Mesothelial cell of epicardium (in vitro differentiated cells): ENCODE data around the gene SON. TPM values are rescaled to one million over a fixed set of nuclear protein-coding genes. Genes with fewer than 3 reads are reported as not detected.
A peak's percentile ranks its signal among the peaks of the same experiment; 100 is the strongest.
"Not testable (repeated sequence)": the region's sequence is repeated elsewhere in the genome, so short reads cannot be mapped to it uniquely, and the experiment has no call there.

Experiments
- DNase-seq, 2 experiments: peaks; one replicate each; pipeline ENCODE4 v3.0.0; 2021; ENCODE audit warnings: low spot score in 2 of 2; ENCODE audit not compliant: unreplicated experiment in 2 of 2
- H3K27ac Mint-ChIP-seq: 2 replicates; pipeline ENCODE4 v1.8.0; 2021; ENCODE audit warnings: mixed read lengths
- H3K27me3 Mint-ChIP-seq: 2 replicates; pipeline ENCODE4 v1.8.0; 2021; ENCODE audit warnings: low read depth, mixed read lengths
- H3K36me3 Mint-ChIP-seq: 2 replicates; pipeline ENCODE4 v1.8.0; 2021; ENCODE audit warnings: mixed read lengths
- H3K4me1 Mint-ChIP-seq: 2 replicates; pipeline ENCODE4 v1.8.0; 2021; ENCODE audit warnings: mixed read lengths
- H3K4me3 Mint-ChIP-seq: 2 replicates; pipeline ENCODE4 v1.8.0; 2021; ENCODE audit warnings: mild to moderate bottlenecking, moderate library complexity, mixed read lengths
- H3K9me3 Mint-ChIP-seq: 2 replicates; pipeline ENCODE4 v1.8.0; 2021; ENCODE audit warnings: mixed read lengths
- total RNA-seq: library from RNA; stranded (reverse); gene quantifications from 3 replicates; pipeline ENCODE4 v1.2.1, GENCODE V29; 2021
- TF ChIP-seq, protein P1 (sequence below): fragments of 200-600 bp; sonication (generic); IDR thresholded peaks from one replicate; pipeline ENCODE4 v1.5.0; 2021; ENCODE audit warnings: antibody characterized with exemption; ENCODE audit not compliant: unreplicated experiment

The SON gene
- total RNA-seq, 1 donor from 2014 or later = 427 TPM

DNA sequence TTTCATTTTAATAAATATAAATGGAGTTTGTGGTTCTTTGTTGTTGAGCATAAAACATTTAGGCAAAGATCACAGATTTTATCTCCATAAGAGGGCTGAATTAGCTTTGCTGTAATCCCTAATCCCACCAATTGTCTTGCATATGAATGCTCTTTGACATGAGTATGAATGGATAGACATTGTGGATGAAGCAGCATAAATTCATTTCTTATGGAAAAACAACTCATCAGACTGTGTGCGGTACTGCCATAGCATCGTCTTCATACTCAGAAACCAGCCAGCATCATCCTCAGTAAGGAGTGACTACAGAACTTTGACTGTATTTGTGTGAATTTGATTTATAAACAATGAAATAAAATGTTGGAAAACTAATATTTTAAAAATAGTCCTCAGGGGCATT lies 19.6 kb downstream of the SON start:
- peaks cover 4% of the 10 kb centered on the region for H3K9me3 Mint-ChIP-seq
- no peaks in the 10 kb centered on the region for H3K27me3 Mint-ChIP-seq
- H3K36me3 Mint-ChIP-seq = peaks cover 36% of the 10 kb centered on the region
- no peak for DNase-seq
- no peak overlapping the region for H3K4me3 Mint-ChIP-seq
- no peak overlapping the region for H3K27ac Mint-ChIP-seq
- TF ChIP-seq, protein P1, sequence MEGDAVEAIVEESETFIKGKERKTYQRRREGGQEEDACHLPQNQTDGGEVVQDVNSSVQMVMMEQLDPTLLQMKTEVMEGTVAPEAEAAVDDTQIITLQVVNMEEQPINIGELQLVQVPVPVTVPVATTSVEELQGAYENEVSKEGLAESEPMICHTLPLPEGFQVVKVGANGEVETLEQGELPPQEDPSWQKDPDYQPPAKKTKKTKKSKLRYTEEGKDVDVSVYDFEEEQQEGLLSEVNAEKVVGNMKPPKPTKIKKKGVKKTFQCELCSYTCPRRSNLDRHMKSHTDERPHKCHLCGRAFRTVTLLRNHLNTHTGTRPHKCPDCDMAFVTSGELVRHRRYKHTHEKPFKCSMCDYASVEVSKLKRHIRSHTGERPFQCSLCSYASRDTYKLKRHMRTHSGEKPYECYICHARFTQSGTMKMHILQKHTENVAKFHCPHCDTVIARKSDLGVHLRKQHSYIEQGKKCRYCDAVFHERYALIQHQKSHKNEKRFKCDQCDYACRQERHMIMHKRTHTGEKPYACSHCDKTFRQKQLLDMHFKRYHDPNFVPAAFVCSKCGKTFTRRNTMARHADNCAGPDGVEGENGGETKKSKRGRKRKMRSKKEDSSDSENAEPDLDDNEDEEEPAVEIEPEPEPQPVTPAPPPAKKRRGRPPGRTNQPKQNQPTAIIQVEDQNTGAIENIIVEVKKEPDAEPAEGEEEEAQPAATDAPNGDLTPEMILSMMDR = no peak
- no peaks in the 10 kb centered on the region for H3K4me1 Mint-ChIP-seq

DNA sequence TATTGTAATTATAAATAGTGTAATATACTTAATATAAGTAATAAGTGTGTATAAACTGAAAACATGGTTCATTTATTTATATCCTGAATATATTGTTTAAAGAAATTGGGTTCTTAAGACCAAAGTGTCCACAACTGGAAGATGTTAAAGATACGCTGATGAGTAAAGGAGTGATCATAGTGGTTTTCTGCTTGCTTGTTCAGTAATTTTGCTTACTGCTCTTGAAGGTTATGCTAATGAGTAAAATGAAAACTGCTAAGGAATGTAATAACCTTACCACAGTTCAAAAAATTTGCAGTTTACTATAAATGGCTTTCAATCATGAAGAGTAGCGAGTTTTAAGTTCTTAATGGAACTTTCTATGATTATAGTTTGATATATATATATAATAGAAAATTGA lies 23.7 kb downstream of the SON start:
- Mint-ChIP-seq H3K4me3 (no peak overlapping the region), H3K4me1 (peaks cover 1% of the 10 kb centered on the region), H3K27ac (no peak overlapping the region), H3K27me3 (no peaks in the 10 kb centered on the region), H3K36me3 (peaks cover 14% of the 10 kb centered on the region), H3K9me3 (no peaks in the 10 kb centered on the region)
- DNase-seq = no peak
- TF ChIP-seq, protein P1 = no peak

DNA sequence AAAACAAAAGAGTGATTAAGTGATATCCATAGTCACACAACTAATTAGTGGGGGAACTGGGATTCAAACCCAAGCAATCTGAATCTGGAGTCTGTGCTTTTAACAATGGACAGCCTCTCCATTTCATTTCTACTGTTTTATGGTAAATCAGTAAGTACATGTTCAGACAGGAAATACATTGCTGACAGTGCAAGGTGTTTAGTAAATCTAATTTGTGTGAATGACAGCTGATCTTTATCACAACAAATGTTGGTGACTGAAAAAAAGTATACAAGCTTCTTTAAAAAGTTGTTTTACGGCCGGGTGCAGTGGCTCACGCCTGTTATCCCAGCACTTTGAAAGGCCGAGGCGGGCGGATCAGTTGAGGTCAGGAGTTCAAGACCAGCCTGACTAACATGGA lies 25.1 kb downstream of the SON start:
- Mint-ChIP-seq H3K36me3 (peaks cover 16% of the 10 kb centered on the region), H3K4me3 (no peak overlapping the region)
- DNase-seq = no peak

DNA sequence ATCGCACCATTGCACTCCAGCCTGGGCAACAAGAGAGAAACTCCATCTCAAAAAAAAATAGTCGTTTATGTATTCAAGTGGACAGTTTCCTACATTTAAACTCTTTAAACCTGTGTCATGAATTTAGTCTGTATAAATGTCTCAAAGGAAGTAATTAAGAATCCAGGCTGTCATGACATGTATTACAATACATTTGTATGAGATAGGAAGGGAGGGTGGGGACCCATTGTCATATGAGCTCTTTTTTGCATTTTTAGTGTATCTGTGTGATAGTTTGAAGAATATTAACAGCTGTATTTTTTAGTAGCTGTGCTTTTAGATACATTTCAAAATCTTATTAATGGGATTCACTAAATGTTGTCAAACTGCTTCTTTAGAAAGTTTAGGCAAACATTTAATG lies 25.6 kb downstream of the SON start:
- Mint-ChIP-seq H3K4me3 (no peak overlapping the region), H3K4me1 (peaks cover 1% of the 10 kb centered on the region), H3K27ac (peak overlapping the region; percentile 50), H3K9me3 (no peaks in the 10 kb centered on the region), H3K36me3 (peaks cover 15% of the 10 kb centered on the region), H3K27me3 (no peaks in the 10 kb centered on the region)
- TF ChIP-seq, protein P1 = no peak
- no peak for DNase-seq

More for the DNA sequence above, 25.1 kb downstream of the SON start:
- H3K27ac Mint-ChIP-seq = peak overlapping the region; percentile 50
- TF ChIP-seq, protein P1 = no peak
- H3K9me3 Mint-ChIP-seq = no peaks in the 10 kb centered on the region
- no peaks in the 10 kb centered on the region for H3K27me3 Mint-ChIP-seq
- H3K4me1 Mint-ChIP-seq = peaks cover 1% of the 10 kb centered on the region

DNA sequence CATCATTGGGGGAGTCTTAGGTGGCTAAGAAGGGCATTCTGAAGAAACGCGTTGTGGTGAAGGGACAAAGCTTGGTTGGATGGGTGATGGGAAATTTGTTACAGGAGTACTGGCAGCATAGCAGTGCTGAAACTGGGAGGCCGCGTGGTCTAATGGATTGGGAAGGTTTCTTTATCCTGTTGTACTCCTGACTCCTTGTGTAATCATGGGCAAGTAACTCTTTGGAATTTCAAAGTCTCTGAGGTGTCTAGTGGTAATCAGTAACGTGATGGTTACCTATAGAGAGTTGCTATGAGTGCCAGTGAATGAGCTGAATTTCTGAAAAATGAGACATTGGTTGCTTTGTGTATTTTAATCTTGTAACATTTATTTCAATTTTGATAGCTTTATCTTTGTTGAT lies 27.2 kb downstream of the SON start:
- no peak for DNase-seq
- Mint-ChIP-seq H3K27me3 (no peaks in the 10 kb centered on the region), H3K4me3 (no peak overlapping the region), H3K27ac (peak overlapping the region; percentile 52), H3K9me3 (no peaks in the 10 kb centered on the region), H3K36me3 (peaks cover 24% of the 10 kb centered on the region), H3K4me1 (peaks cover 1% of the 10 kb centered on the region)
- TF ChIP-seq, protein P1 = no peak

DNA sequence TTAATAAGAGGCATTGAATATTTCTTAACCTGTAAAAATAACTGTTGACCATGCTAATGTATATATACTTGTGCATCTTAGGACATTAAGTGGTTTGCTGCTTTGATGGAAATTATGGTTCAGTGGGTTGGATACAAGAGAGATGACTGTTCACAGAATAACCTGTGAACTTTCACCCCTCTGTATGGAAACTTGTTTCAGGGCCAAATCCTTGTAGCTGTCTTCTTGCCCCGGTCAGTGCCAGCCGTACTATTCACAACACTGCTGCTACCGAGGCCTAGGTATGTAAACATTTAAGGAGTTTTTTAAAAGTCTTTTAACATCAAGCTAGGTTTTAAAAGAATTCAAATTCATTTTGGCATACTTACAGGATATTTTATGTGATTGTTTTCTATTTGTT lies 29.5 kb downstream of the SON start:
- no peak overlapping the region for H3K4me3 Mint-ChIP-seq
- H3K4me1 Mint-ChIP-seq = peaks cover 1% of the 10 kb centered on the region
- no peaks in the 10 kb centered on the region for H3K27me3 Mint-ChIP-seq
- H3K27ac Mint-ChIP-seq = peak overlapping the region; percentile 47
- H3K36me3 Mint-ChIP-seq = peaks cover 30% of the 10 kb centered on the region
- no peaks in the 10 kb centered on the region for H3K9me3 Mint-ChIP-seq
- TF ChIP-seq, protein P1 = no peak
- DNase-seq = no peak

DNA sequence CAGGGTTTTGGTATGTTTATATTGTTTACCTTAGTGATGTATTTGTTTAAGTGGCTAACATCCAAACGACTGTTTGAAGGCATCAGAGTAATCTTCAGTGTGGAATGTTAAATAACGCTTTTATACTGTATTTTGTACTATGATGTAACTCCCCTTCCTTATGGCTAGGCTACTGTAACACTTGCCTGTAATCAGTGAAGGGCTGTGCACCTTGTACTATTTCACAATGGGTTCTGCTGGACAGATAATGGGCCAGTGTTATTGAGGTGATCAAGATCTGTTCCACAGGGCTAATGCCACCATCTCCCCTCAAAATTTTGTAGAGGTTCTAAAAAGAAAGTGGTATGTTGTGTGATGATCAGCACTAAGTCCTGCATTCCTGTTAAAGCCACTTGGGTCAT lies 33.9 kb downstream of the SON start:
- H3K9me3 Mint-ChIP-seq, H3K27ac Mint-ChIP-seq, DNase-seq, H3K4me3 Mint-ChIP-seq, H3K4me1 Mint-ChIP-seq, H3K27me3 Mint-ChIP-seq: not testable (repeated sequence)
- peaks cover 26% of the 10 kb centered on the region for H3K36me3 Mint-ChIP-seq
